Retinal pigment epithelial cell (primary cell): ENCODE results near the gene NOTUM.
A peak's percentile ranks its signal among the peaks of the same experiment; 100 is the strongest.

Source experiments
- DNase-seq: peaks from one replicate; pipeline ENCODE4 v3.0.0-alpha.2; 2010; ENCODE audit warnings: low read depth
- H3K4me3 ChIP-seq: 2 replicates; pipeline ENCODE4 v1.5.1; 2011; ENCODE audit warnings: mild to moderate bottlenecking, low read length, control low read depth, moderate library complexity
- TF ChIP-seq, protein P1 (sequence below): conservative IDR thresholded peaks from 2 replicates; pipeline ENCODE4 v1.5.1; 2011; ENCODE audit warnings: low read depth, low read length, control low read depth, inconsistent platforms

Gene NOTUM

DNA sequence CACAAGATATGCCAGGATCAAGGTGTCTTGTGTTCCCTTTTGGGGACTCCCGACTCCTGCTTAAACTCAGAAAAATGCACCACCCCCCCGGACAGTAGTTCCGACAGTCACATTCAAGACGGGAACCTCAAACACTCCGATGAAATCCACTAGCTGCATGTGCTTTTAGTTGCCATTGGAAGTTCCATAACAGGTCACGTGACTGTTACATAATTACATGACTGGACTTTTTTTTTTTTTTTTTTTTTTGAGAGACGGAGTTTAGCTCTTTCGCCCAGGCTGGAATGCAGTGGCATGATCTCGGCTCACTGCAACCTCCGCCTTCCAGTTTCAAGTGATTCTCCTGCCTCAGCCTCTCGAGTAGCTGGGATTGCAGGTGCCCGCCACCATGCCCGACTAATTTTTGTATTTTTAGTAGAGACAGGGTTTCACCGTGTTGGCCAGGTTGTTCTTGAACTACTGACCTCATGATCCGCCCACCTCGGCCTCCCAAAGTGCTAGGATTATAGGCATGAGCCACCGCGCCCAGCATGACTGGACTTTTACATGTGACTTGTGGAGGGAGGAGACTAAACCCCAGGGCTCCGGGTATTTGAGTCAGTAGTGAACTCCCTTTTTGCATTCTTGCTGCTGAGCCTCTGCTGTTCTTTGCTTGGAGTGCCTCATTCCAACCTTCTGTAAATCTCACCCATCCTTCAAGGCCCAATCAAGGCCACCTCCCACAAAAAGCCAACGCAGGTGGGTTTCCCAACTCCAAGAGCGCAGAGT, 44.6 kb downstream of the NOTUM start:
- peak overlapping the region; percentile 76 for H3K4me3 ChIP-seq
- TF ChIP-seq, protein P1, sequence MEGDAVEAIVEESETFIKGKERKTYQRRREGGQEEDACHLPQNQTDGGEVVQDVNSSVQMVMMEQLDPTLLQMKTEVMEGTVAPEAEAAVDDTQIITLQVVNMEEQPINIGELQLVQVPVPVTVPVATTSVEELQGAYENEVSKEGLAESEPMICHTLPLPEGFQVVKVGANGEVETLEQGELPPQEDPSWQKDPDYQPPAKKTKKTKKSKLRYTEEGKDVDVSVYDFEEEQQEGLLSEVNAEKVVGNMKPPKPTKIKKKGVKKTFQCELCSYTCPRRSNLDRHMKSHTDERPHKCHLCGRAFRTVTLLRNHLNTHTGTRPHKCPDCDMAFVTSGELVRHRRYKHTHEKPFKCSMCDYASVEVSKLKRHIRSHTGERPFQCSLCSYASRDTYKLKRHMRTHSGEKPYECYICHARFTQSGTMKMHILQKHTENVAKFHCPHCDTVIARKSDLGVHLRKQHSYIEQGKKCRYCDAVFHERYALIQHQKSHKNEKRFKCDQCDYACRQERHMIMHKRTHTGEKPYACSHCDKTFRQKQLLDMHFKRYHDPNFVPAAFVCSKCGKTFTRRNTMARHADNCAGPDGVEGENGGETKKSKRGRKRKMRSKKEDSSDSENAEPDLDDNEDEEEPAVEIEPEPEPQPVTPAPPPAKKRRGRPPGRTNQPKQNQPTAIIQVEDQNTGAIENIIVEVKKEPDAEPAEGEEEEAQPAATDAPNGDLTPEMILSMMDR = no peak
- DNase-seq = peak; percentile 82

DNA sequence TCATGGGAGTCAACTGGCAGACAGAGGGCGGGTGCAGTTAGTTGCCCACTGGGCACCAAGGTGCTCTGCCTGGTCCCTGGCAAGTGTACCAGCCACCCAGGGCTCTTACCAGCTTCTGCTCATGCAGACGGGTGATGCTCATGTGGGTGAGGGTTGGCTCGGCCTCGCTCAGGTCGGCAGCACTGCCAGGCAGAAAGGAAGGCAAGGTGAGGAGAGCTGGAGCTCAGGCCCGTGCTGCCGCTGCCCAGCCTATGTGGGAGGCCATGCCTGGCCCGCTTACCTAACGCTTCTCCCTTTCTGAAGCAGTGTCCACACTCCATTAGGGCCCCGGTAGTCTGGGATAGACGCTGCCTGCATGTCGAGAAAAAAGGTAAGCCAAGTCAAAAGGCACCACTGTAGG, 45.7 kb downstream of the NOTUM start:
- DNase-seq = no peak
- no peak overlapping the region for H3K4me3 ChIP-seq
- TF ChIP-seq, protein P1 = no peak

DNA sequence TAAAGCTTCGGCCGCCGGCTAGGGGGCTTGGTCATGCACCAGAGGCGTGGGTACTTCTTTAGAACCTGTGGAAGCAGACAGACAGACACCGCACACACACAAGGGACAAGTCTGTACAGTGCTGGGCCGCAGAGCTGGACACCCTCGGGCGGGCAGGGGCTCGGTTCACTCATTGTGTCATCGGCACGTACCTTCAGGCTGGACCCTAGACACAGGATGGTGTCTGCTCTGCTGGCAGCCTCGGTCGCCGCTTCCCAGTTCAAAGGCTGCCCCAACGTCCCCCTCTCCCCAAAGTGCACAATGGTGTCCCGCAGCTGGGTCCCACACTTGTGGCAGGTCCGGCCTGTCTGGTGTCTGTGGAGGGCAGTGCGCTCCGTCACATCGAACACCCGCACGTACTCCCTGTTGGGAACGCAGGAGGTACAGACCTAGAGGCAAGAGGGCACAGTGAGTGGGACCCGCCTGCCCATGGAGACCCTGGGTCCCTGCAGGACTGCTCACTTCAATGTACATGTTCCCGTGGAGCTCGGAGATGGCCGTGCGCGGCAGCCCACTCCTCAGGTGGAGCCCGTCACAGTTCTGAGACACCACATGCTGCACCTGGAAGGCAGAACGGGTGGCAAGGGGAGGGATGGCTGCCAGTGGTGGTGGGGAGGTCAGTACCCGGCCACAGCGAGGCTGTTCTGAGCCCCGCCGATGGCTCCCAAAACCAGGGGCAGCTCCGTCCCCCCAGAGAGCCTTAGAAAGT, 46.7 kb downstream of the NOTUM start:
- H3K4me3 ChIP-seq = no peak overlapping the region
- no peak for DNase-seq
- TF ChIP-seq, protein P1 = no peak

DNA sequence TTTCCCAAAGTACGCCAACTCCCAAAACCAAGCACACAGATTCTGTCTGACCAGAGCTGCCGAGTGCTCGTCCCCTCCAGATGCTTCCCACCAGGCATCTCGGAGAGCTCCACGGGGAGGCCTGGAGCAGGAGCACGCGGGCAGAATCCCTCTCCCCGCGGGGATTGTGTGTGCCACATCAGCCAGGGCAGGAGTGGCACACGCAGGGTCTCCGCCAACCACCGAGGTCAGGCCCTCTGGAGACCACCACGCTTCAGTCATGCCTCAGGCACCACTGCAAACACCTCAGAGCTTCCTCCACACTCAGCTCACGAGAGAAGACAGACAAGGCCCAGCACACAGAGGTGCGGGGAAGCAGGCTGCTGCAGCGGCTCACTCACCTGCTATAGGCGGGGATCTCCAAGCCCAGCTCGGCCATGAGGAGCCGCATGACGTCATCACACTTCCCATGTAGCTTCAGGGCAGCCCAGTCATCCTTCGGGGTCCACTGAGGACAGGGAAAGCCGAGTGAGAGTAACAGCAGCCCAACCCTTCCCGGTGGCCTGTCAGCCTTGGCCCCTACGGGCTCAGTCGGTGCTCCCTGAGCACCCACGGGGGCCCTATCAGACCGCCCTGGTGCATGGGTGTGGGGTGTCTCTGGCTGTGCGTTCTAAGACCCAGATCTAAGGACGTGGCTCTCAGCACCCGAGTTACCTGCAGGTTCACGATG, 47.4 kb downstream of the NOTUM start:
- DNase-seq = no peak
- H3K4me3 ChIP-seq = no peak overlapping the region
- TF ChIP-seq, protein P1 = no peak

DNA sequence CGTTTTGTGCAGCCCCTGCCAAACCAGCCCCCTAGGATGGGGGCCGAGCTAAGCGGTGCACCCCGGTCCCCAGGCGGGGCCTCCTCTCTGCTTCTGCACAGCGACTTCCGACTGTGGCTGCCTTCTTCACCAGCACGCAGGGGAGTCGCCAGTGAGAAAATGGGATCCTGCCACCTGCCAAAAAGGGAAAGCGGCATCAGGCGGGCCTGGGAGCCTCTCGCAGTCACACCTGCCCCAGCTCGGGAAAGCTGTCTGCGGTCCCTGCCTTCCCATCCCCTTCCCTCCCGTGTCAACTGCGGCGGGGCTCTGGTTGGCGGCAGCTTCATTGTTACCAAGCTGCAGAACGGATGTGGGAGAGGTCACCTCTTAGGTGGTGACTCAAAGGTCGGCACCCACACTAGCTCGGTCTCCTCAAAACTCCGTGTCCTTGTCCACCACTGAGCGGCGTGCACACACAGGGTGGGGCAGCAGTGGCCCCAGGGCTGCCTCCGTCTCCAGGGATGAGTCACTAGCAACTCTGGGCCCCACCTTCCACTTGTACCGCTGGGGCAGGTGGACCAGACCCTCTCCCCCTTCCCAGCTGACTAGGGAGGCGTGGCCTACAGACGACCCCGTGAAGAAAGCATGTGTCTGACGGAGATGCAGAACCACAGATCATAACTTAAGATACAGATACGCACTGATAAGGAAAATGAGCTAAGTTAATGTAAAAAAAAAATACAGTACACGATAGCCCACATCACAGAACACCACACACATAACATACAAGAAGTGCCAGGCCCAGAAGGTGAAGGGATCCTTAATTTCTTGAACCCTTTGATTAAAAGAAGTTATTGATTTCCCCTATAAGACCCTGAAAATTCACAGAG, 48.3 kb downstream of the NOTUM start:
- H3K4me3 ChIP-seq = no peak overlapping the region
- no peak for DNase-seq

DNA sequence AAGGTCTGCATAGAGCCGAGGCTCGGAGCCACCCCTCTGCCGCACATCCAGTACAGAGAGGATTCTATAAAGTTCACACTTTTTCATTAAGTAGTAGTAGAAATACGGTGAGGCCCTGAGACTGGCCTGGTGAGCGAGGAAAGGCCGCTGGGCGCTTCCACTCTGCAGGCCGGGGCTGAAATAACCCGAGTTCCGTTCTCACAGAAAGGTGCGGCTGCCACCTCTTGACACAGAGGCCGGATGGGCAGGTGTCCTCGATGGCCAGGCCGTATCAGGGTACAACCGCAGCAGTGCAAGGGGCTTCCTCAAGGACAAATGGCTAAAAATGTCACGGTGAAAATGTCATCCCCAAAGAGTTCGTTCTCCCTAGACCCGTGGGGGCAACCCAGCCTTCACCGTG, 49.0 kb downstream of the NOTUM start:
- H3K4me3 ChIP-seq = no peak overlapping the region
- TF ChIP-seq, protein P1 = no peak
- DNase-seq = no peak

More for the DNA sequence above, 48.3 kb downstream of the NOTUM start:
- TF ChIP-seq, protein P1 = no peak
